Body of pancreas (tissue), 4 donors: ENCODE measurements around the gene LSM3. TPM values are rescaled to one million over a fixed set of nuclear protein-coding genes. Genes with fewer than 3 reads are reported as not detected.

Source experiments
- ATAC-seq: fragments of 150-250 bp; one replicate; pipeline ENCODE4 v1.9.1; 2016
- DNase-seq, 4 donors: peaks; one replicate each; pipeline ENCODE4 v3.0.0-alpha.2; 2019
- H3K27ac ChIP-seq, 4 donors: fragments of 200-600 bp; sonication (generic); 1 replicate in 3 of 4; 2 replicates in 1 of 4; pipeline versions ENCODE4 v1.5.1 to v1.6.1; 2016 to 2019; ENCODE audit warnings: mild to moderate bottlenecking in 1 of 4, mixed read lengths in 1 of 4, moderate library complexity in 1 of 4
- H3K27me3 ChIP-seq, 2 donors: fragments of 200-600 bp; sonication (generic); one replicate each; pipeline ENCODE4 v1.6.0; 2016; ENCODE audit warnings: mild to moderate bottlenecking in 1 of 2
- H3K36me3 ChIP-seq, 2 donors: fragments of 200-600 bp; sonication (generic); replicated peaks in 1 of 2; 2 replicates each; pipeline ENCODE4 v1.5.1; 2016; ENCODE audit warnings: low read depth in 2 of 2; ENCODE audit not compliant: insufficient read depth in 1 of 2
- H3K4me1 ChIP-seq: fragments of 200-600 bp; sonication (generic); one replicate; pipeline ENCODE4 v1.6.0; 2016
- H3K4me3 ChIP-seq, 2 donors: fragments of 200-600 bp; sonication (generic); 1 replicate in 1 of 2; 2 replicates in 1 of 2; pipeline ENCODE4 v1.5.1; 2016 to 2019
- H3K9me3 ChIP-seq, 3 donors: fragments of 200-600 bp; sonication (generic); 1 replicate in 2 of 3; 2 replicates in 1 of 3; pipeline ENCODE4 v1.5.1; 2016
- CTCF ChIP-seq, 7 experiments: fragments of 450-650 bp in 4 of 7; fragments of 200-600 bp in 3 of 7; sonication (generic) in 3 of 7; IDR thresholded peaks; one replicate each; pipeline ENCODE4 v1.5.1; 2016 to 2019; ENCODE audit warnings: antibody characterized with exemption in 7 of 7
- POLR2A ChIP-seq, 3 donors: fragments of 450-650 bp; IDR thresholded peaks; one replicate each; pipeline ENCODE4 v1.6.1; 2016; ENCODE audit warnings: antibody characterized with exemption in 3 of 3, mild to moderate bottlenecking in 2 of 3
- WGBS, 2 donors: methylation state at CpG; one replicate each; pipeline ENCODE4 v1.1.5; 2017; 5-methylcytosine and 5-hydroxymethylcytosine counted together
- intact Hi-C: fragments of 100-400 bp; cut with DNase I; formaldehyde crosslinking; loops from one replicate; pipeline ENCODE4 v1.15.1; 2023
- total RNA-seq, 2 donors: library from RNA; depleted of rRNA; stranded (reverse); fragments of >200 nt; gene quantifications; one replicate each; pipeline ENCODE4 v1.1.0, GENCODE V29; 2016

Gene LSM3
- total RNA-seq, 2 donors from 2014 or later, result 5.3 to 6.0 TPM

- H3K36me3 ChIP-seq, result peaks cover 0 to 12% of the 10 kb centered on the region in 2 donors
- no peak for ATAC-seq
- H3K9me3 ChIP-seq, result no peaks in the 10 kb centered on the region
- 84 to 93% methylated on average over 9 of the region's 9 CpGs for WGBS, 2 donors
- no peak for DNase-seq
- H3K4me1 ChIP-seq, result peaks cover 22% of the 10 kb centered on the region
- no peak overlapping the region for H3K4me3 ChIP-seq
- no peaks in the 10 kb centered on the region for H3K27me3 ChIP-seq
- peak overlapping the region in 3 of 4 donors; percentile 50 to 94 (median 88) for H3K27ac ChIP-seq
- intact Hi-C loops, result no loop called here
- TF ChIP-seq CTCF (IDR thresholded peaks at IDR 0.05), result no peak
- no peak for TF ChIP-seq POLR2A (IDR thresholded peaks at IDR 0.05)
Observed at GRCh38 chr3:14145236-14145635, 33.4 kb upstream of the LSM3 start.

GRCh38 chr3:14145670-14146380 is 32.8 kb upstream of the LSM3 start:
- intact Hi-C loops, result no loop called here
- whole genome bisulfite sequencing, 2 donors, result 83 to 85% methylated on average over 10 of the region's 10 CpGs
- no peaks in the 10 kb centered on the region for H3K27me3 ChIP-seq
- peaks cover 22% of the 10 kb centered on the region for H3K4me1 ChIP-seq
- no peaks in the 10 kb centered on the region for H3K9me3 ChIP-seq
- H3K27ac ChIP-seq, result peak overlapping the region in 3 of 4 donors; percentile 50 to 94 (median 88)
- H3K36me3 ChIP-seq, result peaks cover 0 to 14% of the 10 kb centered on the region in 2 donors
- no peak for DNase-seq
- no peak for ATAC-seq
- no peak overlapping the region for H3K4me3 ChIP-seq
- TF ChIP-seq POLR2A (IDR thresholded peaks at IDR 0.05) (no peak), CTCF (IDR thresholded peaks at IDR 0.05) (no peak)

GRCh38 chr3:14146381-14147065 is 32.1 kb upstream of the LSM3 start:
- WGBS, 2 donors, result 92 to 94% methylated on average over 7 to 10 of the region's 10 CpGs
- intact Hi-C loops, result no loop called here
- H3K36me3 ChIP-seq, result peaks cover 0 to 14% of the 10 kb centered on the region in 2 donors
- H3K27ac ChIP-seq, result peak overlapping the region in 1 of 4 donors; percentile 94
- TF ChIP-seq POLR2A (IDR thresholded peaks at IDR 0.05) (no peak), CTCF (IDR thresholded peaks at IDR 0.05) (no peak)
- H3K4me1 ChIP-seq, result peaks cover 22% of the 10 kb centered on the region
- no peak overlapping the region for H3K4me3 ChIP-seq
- H3K27me3 ChIP-seq, result no peaks in the 10 kb centered on the region
- no peaks in the 10 kb centered on the region for H3K9me3 ChIP-seq
- DNase-seq (no peak), ATAC-seq (no peak)

- intact Hi-C loops, result no loop called here
- ATAC-seq (no peak), DNase-seq (no peak)
- H3K27me3 ChIP-seq, result no peaks in the 10 kb centered on the region
- no peaks in the 10 kb centered on the region for H3K9me3 ChIP-seq
- WGBS, 2 donors, result 77 to 79% methylated on average over 4 to 5 of the region's 5 CpGs
- H3K4me1 ChIP-seq, result peaks cover 22% of the 10 kb centered on the region
- peak overlapping the region in 1 of 4 donors; percentile 94 for H3K27ac ChIP-seq
- no peak overlapping the region for H3K4me3 ChIP-seq
- peaks cover 0 to 16% of the 10 kb centered on the region in 2 donors for H3K36me3 ChIP-seq
- TF ChIP-seq POLR2A (IDR thresholded peaks at IDR 0.05) (no peak), CTCF (IDR thresholded peaks at IDR 0.05) (no peak)
Observed at GRCh38 chr3:14147066-14147435, 31.6 kb upstream of the LSM3 start.
